ENCODE results near the gene CHRNA9.
"Not testable (repeated sequence)": the region's sequence is repeated elsewhere in the genome, so short reads cannot be mapped to it uniquely, and the experiment has no call there.

The CHRNA9 gene, protein sequence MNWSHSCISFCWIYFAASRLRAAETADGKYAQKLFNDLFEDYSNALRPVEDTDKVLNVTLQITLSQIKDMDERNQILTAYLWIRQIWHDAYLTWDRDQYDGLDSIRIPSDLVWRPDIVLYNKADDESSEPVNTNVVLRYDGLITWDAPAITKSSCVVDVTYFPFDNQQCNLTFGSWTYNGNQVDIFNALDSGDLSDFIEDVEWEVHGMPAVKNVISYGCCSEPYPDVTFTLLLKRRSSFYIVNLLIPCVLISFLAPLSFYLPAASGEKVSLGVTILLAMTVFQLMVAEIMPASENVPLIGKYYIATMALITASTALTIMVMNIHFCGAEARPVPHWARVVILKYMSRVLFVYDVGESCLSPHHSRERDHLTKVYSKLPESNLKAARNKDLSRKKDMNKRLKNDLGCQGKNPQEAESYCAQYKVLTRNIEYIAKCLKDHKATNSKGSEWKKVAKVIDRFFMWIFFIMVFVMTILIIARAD

DNA sequence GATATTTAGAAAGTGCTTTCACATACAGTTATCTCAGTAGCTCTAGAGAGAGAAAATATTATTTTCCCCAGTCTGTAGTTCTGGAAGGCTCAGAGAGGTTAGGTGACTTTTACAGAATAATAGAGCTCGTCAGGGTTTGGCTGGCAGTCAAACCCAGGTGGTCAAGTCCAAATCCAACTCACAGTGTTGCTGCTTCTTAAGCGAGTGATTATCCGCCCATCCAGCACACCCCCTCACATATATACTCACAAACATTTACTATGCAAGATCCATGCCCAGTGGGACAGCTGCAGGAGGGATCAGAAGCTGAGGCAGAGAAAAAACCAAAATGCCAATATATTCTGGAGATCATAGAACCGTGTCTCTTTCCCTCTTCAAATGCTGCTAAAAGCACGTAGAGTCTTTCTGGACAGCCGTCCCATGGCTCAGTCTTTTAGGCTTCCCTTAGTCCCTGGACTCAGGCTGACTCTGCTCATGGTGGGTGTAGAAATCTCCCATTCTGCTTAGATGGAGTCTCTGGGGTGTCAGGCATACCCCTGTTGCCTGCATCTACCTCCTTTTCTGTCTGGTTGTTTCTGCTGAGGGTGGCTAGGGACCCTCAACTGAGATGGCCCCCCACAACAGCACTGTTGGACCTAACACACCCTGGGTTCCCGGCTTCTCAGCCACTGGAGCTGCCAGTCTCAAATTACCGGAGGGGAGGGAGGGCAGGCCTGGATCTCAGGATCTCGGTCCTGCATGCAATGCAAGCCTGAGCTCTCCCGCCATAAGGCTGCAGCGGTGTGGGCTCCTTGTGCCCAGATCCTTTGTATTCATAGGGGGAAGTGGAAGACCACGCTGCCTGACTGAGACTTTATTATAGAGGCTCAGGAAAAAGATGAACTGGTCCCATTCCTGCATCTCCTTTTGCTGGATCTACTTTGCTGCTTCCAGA, at the start of gene CHRNA9:
Gene CHRNA9 (plus strand): TSS at position 743 of the 934 bp plus-strand sequence. CDS start 135 bp downstream, at position 878.
- DNase-seq (ENCODE audit: low read depth) = no peak

DNA sequence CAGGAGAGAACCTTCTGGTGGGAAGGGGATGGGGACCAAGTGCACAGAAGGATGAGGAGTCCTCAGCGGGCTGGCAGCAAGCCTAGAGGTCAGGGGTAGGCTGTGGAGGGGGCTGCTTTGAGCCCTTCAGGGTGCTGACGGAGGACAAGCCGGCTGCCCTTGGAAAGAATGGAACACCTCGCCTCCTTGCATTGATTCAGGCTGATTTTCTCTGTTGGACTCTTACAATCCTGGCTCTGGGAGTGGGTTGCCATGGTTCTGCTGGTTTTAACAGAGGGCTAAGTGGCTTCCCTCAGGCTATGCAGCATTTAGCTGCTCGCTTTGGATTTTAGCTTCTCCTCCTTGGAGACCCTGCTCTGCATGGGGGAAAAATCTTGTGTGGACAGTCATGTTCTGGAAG, 49.4 kb upstream of the CHRNA9 start:
- no peak for DNase-seq (ENCODE audit: low read depth)

DNA sequence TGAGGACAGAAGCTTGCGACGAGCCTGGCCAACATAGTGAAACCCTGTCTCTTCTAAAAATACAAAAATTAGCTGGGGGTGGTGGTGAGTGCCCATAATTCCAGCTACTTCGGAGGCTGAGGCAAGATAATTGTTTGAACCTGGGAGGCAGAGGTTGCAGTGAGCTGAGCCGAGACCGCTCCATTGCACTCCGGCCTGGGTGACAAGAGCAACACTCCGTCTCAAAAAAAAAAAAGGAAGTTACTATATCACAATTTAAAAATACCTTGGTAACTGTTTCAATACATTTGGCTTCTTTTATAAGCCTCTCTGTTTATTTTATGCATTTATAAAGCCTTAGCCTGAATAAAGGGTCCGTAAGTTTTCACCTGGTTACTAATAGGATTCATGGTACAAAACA, 46.6 kb upstream of the CHRNA9 start:
- no peak for DNase-seq (ENCODE audit: low read depth)

DNA sequence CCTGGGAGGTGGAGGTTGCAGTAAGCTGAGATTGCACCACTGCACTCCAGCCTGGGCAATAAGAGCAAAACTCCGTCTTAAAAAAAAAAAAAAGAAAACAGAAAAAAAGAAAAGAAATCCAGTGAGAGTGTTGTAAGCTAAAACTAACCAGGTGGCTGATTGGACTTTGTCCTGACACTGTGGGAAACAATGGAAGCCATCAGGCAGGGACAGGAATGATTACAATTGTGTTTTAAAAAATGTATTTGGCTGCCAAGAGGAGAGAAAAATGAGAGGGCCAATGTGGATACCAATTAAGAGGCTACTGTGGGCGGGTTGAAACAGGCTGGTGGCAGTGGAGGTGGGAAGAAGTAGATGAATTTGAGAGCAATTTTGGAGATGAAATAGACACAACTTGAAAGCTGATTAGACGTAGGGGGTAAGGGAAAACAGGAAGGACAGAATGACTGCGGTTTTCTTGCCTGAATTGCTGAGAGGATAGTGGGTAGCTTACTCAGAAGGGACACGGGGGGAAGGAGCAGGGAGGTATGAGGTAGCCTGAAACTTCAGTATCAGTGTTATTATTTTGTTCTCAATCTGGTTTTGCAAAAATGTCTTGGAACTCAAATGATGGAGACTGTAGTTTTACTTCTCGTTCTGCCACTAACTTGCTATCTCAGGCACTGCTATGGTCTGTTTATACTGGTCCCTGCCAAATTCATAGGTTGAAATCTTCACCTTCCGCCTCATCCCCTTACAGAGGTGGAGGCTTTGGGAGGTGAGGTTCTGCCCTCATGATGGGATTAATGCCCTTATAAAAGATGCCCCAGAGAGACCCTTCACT, 45.6 kb upstream of the CHRNA9 start:
- DNase-seq (ENCODE audit: low read depth) = no peak

DNA sequence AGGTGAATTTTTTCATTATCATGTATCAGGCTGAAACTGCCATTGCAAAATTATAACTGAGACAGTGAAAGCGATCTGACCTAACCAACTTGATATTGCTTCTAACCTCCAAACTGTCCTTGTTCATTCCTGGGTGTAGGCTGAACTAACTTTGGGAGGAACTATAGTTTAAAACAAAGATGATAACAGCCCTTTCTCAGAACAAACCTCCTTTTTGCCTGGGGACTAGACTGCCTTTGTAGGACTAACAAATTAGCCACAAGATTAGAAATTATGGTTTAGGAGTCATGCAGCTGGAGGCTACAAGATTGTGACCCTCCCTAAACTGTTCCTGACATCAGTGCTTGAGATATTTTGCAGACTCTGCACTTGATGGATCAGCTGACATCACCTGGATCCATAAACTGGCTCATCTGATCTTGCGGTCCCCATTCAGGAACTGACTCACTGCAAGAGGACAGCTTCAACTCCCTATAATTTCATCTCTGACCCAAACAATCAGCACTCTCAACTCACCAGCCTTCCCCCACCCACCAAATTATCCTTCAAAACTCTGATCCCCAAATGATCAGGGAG, 44.4 kb upstream of the CHRNA9 start:
- DNase-seq (ENCODE audit: low read depth) = peak; percentile 32

DNA sequence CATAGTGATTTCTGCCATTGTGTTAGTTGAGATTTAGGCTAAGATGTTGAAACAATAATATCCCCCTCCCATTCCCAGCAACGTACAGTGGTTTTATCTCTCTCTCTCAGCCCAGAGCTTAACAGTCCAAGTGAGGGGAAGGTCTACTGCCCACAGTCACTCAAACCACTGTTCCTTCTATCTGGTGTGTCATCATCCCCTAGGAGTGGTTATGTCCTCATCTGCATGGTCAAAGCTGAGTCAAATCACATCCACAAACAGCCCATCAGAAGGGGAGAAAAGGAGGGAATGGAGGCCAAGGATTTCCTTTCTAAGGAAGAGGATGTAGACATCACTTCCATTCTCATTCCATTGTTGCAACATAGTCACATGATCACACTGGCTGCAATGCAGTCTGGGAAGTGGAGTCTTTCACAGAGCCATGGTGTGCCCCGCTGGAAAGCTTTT, 42.8 kb upstream of the CHRNA9 start:
- DNase-seq (ENCODE audit: low read depth) = peak; percentile 94

DNA sequence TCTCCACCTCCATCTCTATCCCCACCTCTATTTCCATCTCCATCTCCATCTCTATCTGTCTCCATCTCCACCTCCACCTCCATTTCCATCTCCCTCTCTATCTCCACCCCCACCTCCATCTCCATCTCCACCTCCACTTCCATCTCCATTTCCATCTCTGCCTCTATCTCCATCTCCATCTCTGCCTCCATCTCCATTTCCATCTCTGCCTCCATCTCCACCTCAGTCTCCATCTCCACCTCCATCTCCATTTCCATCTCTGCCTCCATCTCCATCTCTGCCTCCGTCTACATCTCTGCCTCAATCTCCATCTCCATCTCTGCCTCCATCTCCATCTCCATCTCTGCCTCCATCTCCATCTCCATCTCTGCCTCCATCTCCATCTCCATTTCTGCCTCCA, 40.8 kb upstream of the CHRNA9 start:
- no peak for DNase-seq (ENCODE audit: low read depth)

DNA sequence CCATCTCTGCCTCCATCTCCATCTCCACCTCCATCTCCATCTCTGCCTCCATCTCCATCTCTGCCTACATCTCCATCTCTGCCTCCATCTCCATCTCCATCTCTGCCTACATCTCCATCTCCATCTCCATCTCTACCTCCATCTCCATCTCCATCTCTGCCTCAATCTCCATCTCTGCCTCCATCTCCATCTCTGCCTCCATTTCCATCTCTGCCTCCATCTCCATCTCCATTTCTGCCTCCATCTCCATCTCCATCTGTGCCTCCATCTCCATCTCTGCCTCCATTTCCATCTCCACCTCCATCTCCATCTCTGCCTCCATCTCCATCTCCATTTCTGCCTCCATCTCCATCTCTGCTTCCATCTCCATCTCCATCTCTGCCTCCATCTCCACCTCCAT, 40.1 kb upstream of the CHRNA9 start:
- DNase-seq (ENCODE audit: low read depth) = not testable (repeated sequence)

DNA sequence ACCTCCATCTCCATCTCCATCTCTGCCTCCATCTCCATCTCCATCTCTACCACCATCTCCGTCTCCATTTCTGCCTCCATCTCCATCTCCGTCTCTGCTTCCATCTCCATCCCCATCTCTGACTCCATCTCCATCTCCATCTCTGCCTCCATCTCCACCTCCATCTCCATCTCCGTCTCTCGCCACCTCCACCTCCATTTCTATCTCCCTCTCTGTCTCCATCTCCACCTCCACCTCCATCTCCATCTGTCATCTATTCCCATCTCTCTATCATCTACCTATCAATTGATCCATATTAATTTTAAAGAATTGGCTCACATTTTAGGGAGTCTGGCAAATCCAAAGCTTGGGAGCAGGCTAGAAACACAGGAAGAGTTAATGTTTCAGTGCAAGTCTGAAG, 39.6 kb upstream of the CHRNA9 start:
- DNase-seq (ENCODE audit: low read depth) = no peak

DNA sequence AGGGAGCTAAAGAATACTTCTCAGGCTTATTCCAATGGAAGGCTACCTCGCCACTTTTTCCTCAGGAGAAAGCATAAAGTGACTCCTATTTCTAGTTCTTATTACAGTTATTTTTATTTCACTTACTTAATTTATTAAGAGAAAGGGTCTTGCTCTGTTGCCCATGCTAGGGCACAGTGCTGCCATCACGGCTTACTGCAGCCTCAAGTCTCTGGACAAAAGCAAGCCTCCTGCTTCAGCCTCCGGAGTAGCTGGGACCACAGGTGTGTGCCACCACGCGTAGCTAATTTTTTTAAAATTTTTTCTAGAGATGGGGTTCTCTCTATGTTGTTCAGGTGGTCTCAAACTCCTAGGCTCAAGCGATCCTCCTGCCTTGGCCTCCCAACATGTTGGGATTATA, 36.0 kb upstream of the CHRNA9 start:
- DNase-seq (ENCODE audit: low read depth) = no peak

DNA sequence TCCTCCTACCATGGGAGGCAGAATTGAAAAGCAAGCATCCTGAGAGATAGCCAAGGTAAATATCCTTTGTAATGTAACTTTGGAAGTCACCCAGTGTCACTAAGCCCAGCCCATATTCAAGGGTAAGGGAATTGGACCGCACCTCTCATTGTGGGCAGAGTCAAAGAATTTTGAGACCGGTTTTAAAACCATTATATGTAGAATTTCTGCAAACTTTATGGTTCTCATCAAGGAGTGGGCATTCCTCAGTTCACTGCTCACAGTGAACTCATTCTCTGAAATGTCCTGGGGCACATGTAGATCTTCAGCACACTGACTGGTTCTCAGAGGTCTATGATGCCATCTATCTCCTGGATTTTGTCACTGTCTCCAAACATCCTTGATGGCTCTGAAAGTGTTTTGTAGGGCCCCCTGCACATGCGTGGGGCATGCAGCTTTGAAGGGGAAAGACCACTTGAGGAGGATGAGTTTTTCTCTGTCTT, 35.3 kb upstream of the CHRNA9 start:
- DNase-seq (ENCODE audit: low read depth) = no peak

DNA sequence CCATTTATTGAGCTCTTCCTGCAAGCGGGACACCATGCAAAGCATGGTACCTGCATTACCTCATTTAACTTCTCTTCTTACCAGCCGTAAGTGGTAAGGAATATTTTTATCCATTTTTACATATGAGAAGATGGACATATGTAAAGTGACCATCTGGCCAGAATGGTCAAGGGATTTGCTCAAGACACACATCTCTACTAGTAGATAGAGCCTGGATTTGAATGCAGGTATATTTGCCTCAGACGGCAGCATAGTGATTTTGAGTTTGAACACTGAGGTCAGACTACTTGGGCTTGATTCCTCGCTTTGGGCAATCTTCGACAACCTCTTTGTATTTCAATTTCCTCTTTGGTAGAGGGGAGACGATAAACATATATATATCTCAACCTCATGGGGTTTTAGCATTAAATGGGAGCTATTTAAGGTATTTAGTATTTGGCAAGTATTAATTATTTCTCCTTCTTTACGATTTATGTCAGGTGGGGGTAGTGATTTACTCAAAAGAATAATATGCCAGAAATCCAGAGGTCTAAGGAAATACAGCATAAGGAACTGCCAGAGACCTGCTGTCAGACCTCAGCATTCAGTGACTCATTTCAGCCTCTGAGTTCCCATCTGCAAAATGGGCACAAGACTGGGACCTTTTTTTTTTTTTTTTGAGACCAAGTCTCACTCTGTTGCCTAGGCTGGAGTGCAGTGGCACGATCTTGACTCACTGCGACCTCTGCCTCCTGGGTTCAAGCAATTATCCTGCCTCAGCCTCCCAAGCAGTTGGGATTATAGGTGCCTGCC, 34.6 kb upstream of the CHRNA9 start:
- DNase-seq (ENCODE audit: low read depth) = no peak

DNA sequence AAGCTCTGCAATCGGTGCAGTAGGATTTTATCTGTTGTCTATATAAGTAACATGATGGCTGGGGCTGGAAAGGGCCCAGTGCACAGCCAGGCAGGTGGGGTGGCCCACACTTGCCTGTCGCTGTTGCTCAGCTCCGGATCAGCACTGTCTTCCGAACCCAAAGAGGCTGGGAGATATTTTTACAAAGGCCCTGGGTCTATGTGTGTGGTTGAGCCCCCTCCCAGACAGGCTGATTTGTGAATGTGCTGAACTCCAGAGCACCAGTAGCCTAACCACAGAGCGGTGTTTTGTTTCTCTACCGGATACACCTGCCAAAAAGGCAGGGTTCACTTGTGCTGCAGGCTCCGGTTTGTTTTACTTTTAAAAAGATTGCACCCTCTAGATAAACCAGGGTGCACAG, 33.5 kb upstream of the CHRNA9 start:
- DNase-seq (ENCODE audit: low read depth) = no peak

DNA sequence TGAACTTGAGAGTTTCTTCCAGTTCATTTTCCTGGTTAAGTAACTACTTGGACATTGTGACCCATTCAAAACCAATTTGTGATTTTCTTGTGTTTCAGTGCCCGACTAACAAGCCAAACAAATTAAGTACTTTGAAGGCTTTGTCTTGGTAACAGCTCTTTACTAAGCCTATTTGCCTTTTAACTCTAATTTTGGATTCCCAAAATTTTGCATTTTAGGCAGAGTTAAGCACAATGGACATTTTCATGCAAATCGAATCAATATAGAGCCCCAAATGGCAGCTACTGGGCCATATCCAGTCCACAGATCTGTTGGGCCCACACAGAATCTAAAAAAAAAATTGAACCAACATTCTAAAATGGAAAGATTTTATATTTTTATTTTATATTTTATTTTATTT, 31.4 kb upstream of the CHRNA9 start:
- no peak for DNase-seq (ENCODE audit: low read depth)

DNA sequence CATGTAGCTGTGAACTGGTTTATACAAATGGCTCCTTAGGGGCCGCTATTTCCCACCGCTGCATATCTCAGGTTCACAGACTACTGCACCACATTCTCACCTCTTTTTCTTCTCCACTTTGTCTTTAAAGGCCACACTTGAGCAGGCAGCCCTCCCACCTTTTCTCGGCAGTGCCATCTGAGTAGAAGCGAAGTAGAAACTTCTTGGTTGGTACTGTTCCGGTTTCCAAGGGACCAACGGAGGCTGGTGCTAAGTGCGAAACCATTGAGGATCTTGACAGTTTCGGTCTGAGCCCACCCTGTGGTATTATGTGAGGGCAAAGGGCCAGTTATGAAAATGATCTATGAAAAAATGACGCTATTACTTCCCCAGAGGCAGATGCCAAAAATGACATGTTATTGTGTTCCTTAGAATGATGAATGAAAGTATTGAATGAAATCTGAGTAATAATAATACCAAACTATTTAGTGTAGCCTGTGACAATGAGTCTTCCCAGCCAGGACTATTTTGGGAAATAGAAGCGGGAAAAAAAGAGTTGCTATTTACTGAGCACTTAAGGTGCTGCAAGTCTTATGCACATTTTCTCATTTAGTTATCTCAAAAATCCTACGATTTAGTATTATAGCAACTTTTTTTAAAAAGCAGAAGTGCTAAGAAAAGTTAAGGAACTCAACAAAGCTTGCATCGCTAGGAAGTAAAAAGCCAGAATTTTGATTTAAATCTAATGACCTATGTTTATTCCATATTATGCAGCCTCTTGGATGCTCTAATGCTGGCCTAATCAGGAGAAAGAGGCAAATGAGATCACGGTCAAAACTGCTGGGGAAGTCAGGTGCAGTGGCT, 29.6 kb upstream of the CHRNA9 start:
- DNase-seq (ENCODE audit: low read depth) = no peak

DNA sequence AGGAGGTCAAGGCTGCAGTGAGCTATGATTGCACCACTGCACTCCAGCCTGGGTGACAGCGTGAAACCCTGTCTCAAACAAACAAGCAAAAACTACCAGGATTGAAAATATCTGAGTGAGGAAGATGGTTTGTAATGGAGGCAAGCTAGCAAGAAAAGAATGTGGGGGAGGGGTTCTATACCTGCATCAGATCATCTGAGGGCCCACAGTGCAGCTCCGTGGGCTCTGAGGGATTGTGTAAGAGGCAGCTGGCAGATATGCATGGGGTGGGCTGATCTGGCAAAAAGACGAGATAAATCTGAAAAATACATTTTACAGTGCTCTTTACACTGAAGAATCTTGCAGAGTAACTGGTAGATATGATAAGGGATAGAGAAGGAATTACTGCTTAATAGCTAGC, 28.9 kb upstream of the CHRNA9 start:
- DNase-seq (ENCODE audit: low read depth) = no peak

DNA sequence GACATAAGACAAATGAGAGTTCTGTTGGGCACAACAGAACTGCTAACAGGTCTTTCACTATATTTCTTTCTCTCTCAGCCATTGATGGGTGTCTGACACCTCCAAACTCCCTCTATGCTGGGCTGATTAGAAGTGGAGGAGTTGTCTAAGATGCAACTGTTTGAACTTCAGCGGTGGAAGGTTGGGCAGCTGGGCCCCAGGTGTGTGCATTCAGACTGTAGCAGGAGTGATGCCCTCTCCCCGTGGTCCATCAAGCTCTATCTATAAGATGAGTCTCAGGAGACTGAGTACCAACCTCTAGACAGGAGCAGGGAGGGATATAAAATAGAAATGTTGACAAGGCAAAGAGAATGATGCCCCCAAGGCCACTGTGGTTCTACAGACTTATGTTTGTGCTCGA, 28.2 kb upstream of the CHRNA9 start:
- no peak for DNase-seq (ENCODE audit: low read depth)

DNA sequence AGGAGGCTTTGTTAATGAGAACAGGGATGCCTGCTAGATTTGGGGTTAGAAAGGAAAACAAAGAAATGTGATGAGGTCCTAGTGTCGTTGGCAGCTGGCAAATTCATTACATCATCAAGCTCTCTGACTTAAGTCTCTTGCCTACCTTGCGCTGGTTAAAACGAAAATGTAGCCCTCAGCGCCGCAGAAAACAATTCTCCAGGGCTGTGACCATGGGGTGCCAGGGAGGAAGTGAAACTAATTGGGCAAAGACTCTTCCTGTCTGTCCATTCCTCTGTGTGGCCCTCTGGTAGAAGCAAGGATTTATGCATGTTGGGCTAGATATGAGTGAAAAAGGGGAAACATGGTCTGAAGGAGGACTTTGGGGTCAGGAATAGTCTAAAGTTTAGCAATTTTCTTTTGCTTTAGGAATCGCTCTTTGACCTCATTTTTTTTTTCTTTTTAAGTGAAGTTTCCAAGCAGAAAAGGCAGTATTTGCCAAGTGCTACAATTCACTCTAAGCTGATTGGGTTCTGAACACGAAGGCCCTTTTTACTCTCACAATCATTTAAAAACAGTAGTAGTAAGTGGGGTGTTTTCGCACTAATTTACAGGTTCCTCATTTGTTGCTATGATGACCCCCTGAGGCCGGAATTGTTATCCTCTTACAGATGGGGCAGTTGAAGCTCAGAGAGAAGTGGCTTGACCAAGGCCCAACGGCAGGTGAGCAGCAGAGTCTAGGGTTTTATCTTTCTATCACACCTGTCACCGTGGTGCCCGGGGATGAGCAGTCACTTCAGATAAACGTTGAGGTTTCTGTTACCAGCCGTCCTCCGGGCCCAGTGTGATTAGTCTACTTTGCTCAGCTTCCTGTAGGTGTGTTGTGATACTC, 27.3 kb upstream of the CHRNA9 start:
- no peak for DNase-seq (ENCODE audit: low read depth)
